B cell (primary cell): ENCODE measurements around the gene ZBTB34. TPM values are rescaled to one million over a fixed set of nuclear protein-coding genes. Genes with fewer than 3 reads are reported as not detected.

Source experiments
- ATAC-seq: fragments of 200-7000 bp; cut with Tn5 transposase; one replicate; pipeline ENCODE4 v1.10.0; 2021; ENCODE audit warnings: low read depth, mild to moderate bottlenecking, moderate number of reproducible peaks, moderate library complexity
- CTCF ChIA-PET: fragments of 350-600 bp; sonication (Branson Sonifier 250); formaldehyde crosslinking; loops from one replicate; lab custom pipeline; 2021; ENCODE audit warnings: antibody characterized with exemption, inconsistent platforms; lab: Charles Lee
- POLR2A ChIA-PET: fragments of 350-600 bp; sonication (Branson Sonifier 250); formaldehyde crosslinking; loops from one replicate; lab custom pipeline; 2021; ENCODE audit warnings: antibody characterized with exemption; lab: Charles Lee
- DNase-seq: peaks from one replicate; pipeline ENCODE4 v3.0.0; 2013
- H2AFZ ChIP-seq: 2 replicates; pipeline ENCODE4 v1.6.1; 2012; ENCODE audit warnings: mild to moderate bottlenecking, low read depth, low read length; ENCODE audit not compliant: insufficient read depth, poor library complexity, severe bottlenecking
- H3K27ac ChIP-seq, 2 donors: 1 replicate in 1 of 2; 2 replicates in 1 of 2; pipeline ENCODE4 v1.5.1; 2012 to 2013; ENCODE audit warnings: low read length in 2 of 2, mild to moderate bottlenecking in 2 of 2, moderate library complexity in 1 of 2
- H3K27me3 ChIP-seq, 4 experiments: fragments of 200-600 bp in 1 of 4; sonication (generic) in 1 of 4; replicated peaks in 1 of 4; 1 replicate in 2 of 4; 2 replicates in 2 of 4; pipeline versions ENCODE4 v1.6.1 to v1.7.0; 2013 to 2016; ENCODE audit warnings: low read length in 3 of 4, mild to moderate bottlenecking in 2 of 4, mixed read lengths in 1 of 4, moderate library complexity in 1 of 4; ENCODE audit not compliant: insufficient read depth in 4 of 4, control insufficient read depth in 3 of 4; ENCODE audit errors: control extremely low read depth in 1 of 4
- H3K36me3 ChIP-seq, 2 experiments: replicated peaks in 1 of 2; 1 replicate in 1 of 2; 2 replicates in 1 of 2; pipeline versions ENCODE4 v1.6.1 to v1.7.1; 2013; ENCODE audit warnings: low read length in 1 of 2; ENCODE audit not compliant: insufficient read depth in 2 of 2, control insufficient read depth in 1 of 2; ENCODE audit errors: control extremely low read depth in 1 of 2, extremely low read depth in 1 of 2
- H3K4me1 ChIP-seq, 2 donors: fragments of 200-600 bp in 1 of 2; sonication (generic) in 1 of 2; 1 replicate in 1 of 2; 2 replicates in 1 of 2; pipeline versions ENCODE4 v1.5.1 to v1.6.1; 2013 to 2017; ENCODE audit warnings: low read length in 2 of 2; ENCODE audit not compliant: control insufficient read depth in 2 of 2, insufficient read depth in 2 of 2
- H3K4me2 ChIP-seq: replicated peaks from 2 replicates; pipeline ENCODE3; 2012; ENCODE audit warnings: mild to moderate bottlenecking, low read depth, low read length; ENCODE audit not compliant: poor library complexity, severe bottlenecking
- H3K4me3 ChIP-seq, 5 experiments: fragments of 200-600 bp in 1 of 5; sonication (generic) in 1 of 5; 1 replicate in 3 of 5; 2 replicates in 2 of 5; pipeline versions ENCODE4 v1.5.1 to v1.7.0; 2011 to 2016; ENCODE audit warnings: low read length in 4 of 5, mild to moderate bottlenecking in 4 of 5, low read depth in 2 of 5, control low read depth in 1 of 5, moderate library complexity in 1 of 5; ENCODE audit not compliant: insufficient read depth in 1 of 5; ENCODE audit errors: control extremely low read depth in 1 of 5, extremely low read depth in 1 of 5
- H3K79me2 ChIP-seq: fragments of 200-600 bp; sonication (generic); one replicate; pipeline ENCODE4 v1.6.0; 2016; ENCODE audit warnings: low read length; ENCODE audit not compliant: control insufficient read depth, insufficient read depth
- H3K9ac ChIP-seq: fragments of 200-600 bp; sonication (generic); 2 replicates; pipeline ENCODE4 v1.6.1; 2017; ENCODE audit warnings: mild to moderate bottlenecking, low read length, moderate library complexity
- H3K9me3 ChIP-seq, 3 donors: one replicate each; pipeline versions ENCODE4 v1.6.1 to v1.7.1; 2013; ENCODE audit warnings: low read length in 2 of 3; ENCODE audit not compliant: control insufficient read depth in 2 of 3, insufficient read depth in 1 of 3; ENCODE audit errors: control extremely low read depth in 1 of 3
- H4K20me1 ChIP-seq: 2 replicates; pipeline ENCODE4 v1.6.0; 2012; ENCODE audit warnings: mild to moderate bottlenecking, low read length; ENCODE audit not compliant: insufficient read depth, control insufficient read depth, poor library complexity, severe bottlenecking
- H3K27ac Mint-ChIP-seq: one replicate; pipeline ENCODE4 v1.8.0; 2021; ENCODE audit warnings: mixed read lengths
- H3K27me3 Mint-ChIP-seq: one replicate; pipeline ENCODE4 v1.8.0; 2021; ENCODE audit warnings: mixed read lengths
- H3K4me1 Mint-ChIP-seq: one replicate; pipeline ENCODE4 v1.8.0; 2021; ENCODE audit warnings: mixed read lengths
- H3K4me3 Mint-ChIP-seq: one replicate; pipeline ENCODE4 v1.8.0; 2021; ENCODE audit warnings: mixed read lengths
- H3K9me3 Mint-ChIP-seq: one replicate; pipeline ENCODE4 v1.8.0; 2022; ENCODE audit warnings: mixed read lengths; ENCODE audit not compliant: insufficient read depth
- CTCF ChIP-seq: fragments of 200-600 bp; IDR thresholded peaks from one replicate; pipeline ENCODE4 v1.8.0; 2022; ENCODE audit warnings: antibody characterized with exemption, mild to moderate bottlenecking
- EZH2 ChIP-seq: IDR thresholded peaks from 2 replicates; pipeline ENCODE4 v1.6.1; 2012; ENCODE audit warnings: borderline replicate concordance, low read depth, mild to moderate bottlenecking, moderate library complexity, low read length; ENCODE audit not compliant: insufficient read depth, poor library complexity, severe bottlenecking
- WGBS: methylation state at CpG from one replicate; pipeline ENCODE4 v1.1.5; 2013; ENCODE audit warnings: missing lambda C conversion rate; ENCODE audit not compliant: insufficient coverage; 5-methylcytosine and 5-hydroxymethylcytosine counted together
- intact Hi-C: fragments of 100-400 bp; cut with micrococcal nuclease; formaldehyde crosslinking; loops from one replicate; pipeline ENCODE4 v1.10.0; 2022
- polyA plus RNA-seq: library from polyadenylated mRNA; depleted of rRNA; stranded (reverse); fragments of >200 nt; gene quantifications from 2 replicates; pipeline ENCODE4 v1.2.3, GENCODE V29; 2012
- total RNA-seq, 2 donors: library from RNA; stranded (reverse); fragments of 120-200 nt in 1 of 2; gene quantifications; 1 replicate in 1 of 2; 2 replicates in 1 of 2; pipeline versions ENCODE4 v1.2.3 to v1.2.4, GENCODE V29; 2013 to 2022

ZBTB34 gene
- total and polyA plus RNA-seq, 2 donors (not counting 1 experiment from before 2014, with no cell fraction given), result 3.8 to 12.1 TPM

GRCh38 chr9:126874546-126875314, 14.3 kb downstream of the ZBTB34 start:
- Histone ChIP-seq H3K4me3 (no peak overlapping the region), H3K4me1 (no peaks in the 10 kb centered on the region), H3K4me2 (no peak overlapping the region), H3K36me3 (peaks cover 0 to 7% of the 10 kb centered on the region in 2 experiments), H3K79me2 (peaks cover 57% of the 10 kb centered on the region), H2AFZ (no peak overlapping the region), H4K20me1 (peaks cover 30% of the 10 kb centered on the region), H3K9me3 (no peaks in the 10 kb centered on the region), H3K27me3 (no peaks in the 10 kb centered on the region), H3K27ac (no peak overlapping the region), H3K9ac (no peak overlapping the region)
- 92% methylated on average over 3 of the region's 9 CpGs for WGBS
- CTCF ChIA-PET, result no interaction called here
- Mint-ChIP-seq H3K4me3 (no peak overlapping the region), H3K4me1 (peaks cover 33% of the 10 kb centered on the region), H3K27ac (no peak overlapping the region), H3K27me3 (no peaks in the 10 kb centered on the region), H3K9me3 (no peaks in the 10 kb centered on the region)
- no peak for ATAC-seq
- intact Hi-C loops, result no loop called here
- no peak for DNase-seq
- POLR2A ChIA-PET, result no interaction called here
- no peak for TF ChIP-seq EZH2

- Histone ChIP-seq H3K9me3 (no peaks in the 10 kb centered on the region), H3K27me3 (no peaks in the 10 kb centered on the region), H3K27ac (no peak overlapping the region), H3K36me3 (peaks cover 3 to 19% of the 10 kb centered on the region in 2 experiments), H2AFZ (no peak overlapping the region), H3K4me3 (no peak overlapping the region), H4K20me1 (peaks cover 26% of the 10 kb centered on the region), H3K9ac (no peak overlapping the region), H3K4me1 (no peaks in the 10 kb centered on the region), H3K79me2 (peaks cover 53% of the 10 kb centered on the region), H3K4me2 (no peak overlapping the region)
- Mint-ChIP-seq H3K27me3 (no peaks in the 10 kb centered on the region), H3K27ac (no peak overlapping the region), H3K4me1 (peaks cover 28% of the 10 kb centered on the region), H3K4me3 (no peak overlapping the region), H3K9me3 (no peaks in the 10 kb centered on the region)
- ChIA-PET POLR2A (no interaction called here), CTCF (no interaction called here)
- no peak for DNase-seq
- WGBS, result 100% methylated on average over 2 of the region's 4 CpGs
- intact Hi-C loops, result no loop called here
- ATAC-seq, result no peak
- TF ChIP-seq EZH2, result no peak
- no peak for TF ChIP-seq CTCF
Measured at GRCh38 chr9:126875756-126876510, 15.5 kb downstream of the ZBTB34 start.
